Upper lobe of right lung (tissue), 1 donor: Measurements from ENCODE around the gene PRDM16. TPM values are rescaled to one million over a fixed set of nuclear protein-coding genes. Genes with fewer than 3 reads are reported as not detected.

Source experiments
- ATAC-seq: fragments of 200-7000 bp; cut with Tn5 transposase; one replicate; pipeline ENCODE4 v1.9.1; 2020; ENCODE audit warnings: mild to moderate bottlenecking, moderate library complexity
- DNase-seq: peaks from one replicate; pipeline ENCODE4 v3.0.0-alpha.2; 2020
- H3K27ac ChIP-seq: fragments of 200-600 bp; one replicate; pipeline ENCODE4 v1.8.0; 2022
- H3K27me3 ChIP-seq: fragments of 200-600 bp; one replicate; pipeline ENCODE4 v1.8.0; 2022; ENCODE audit warnings: mild to moderate bottlenecking
- H3K36me3 ChIP-seq: fragments of 200-600 bp; one replicate; pipeline ENCODE4 v1.8.0; 2022
- H3K4me1 ChIP-seq: fragments of 200-600 bp; one replicate; pipeline ENCODE4 v1.8.0; 2022
- H3K4me3 ChIP-seq: fragments of 200-600 bp; one replicate; pipeline ENCODE4 v1.8.0; 2022; ENCODE audit warnings: mild to moderate bottlenecking
- H3K9me3 ChIP-seq: fragments of 200-600 bp; one replicate; pipeline ENCODE4 v1.8.0; 2022
- intact Hi-C: fragments of 100-400 bp; cut with DNase I; formaldehyde crosslinking; loops from one replicate; pipeline ENCODE4 v1.11.0; 2022
- total RNA-seq: library from RNA; stranded (reverse); fragmentation: NEBNext Ultra II Directional; extraction: Animal tissue kit (Norgen Biotek cat#: 25700); gene quantifications from one replicate; pipeline ENCODE4 v1.2.1, GENCODE V29; 2021
- TF ChIP-seq, protein P1 (sequence below): fragments of 200-600 bp; IDR thresholded peaks from one replicate; pipeline ENCODE4 v1.8.0; 2022; ENCODE audit warnings: antibody characterized with exemption
- donor health status: DM: no; HTN: yes; CAD: no; lungs with severe emphysema.

Gene PRDM16
- total RNA-seq, 1 donor from 2014 or later: 21.0 TPM

- TF ChIP-seq, protein P1, sequence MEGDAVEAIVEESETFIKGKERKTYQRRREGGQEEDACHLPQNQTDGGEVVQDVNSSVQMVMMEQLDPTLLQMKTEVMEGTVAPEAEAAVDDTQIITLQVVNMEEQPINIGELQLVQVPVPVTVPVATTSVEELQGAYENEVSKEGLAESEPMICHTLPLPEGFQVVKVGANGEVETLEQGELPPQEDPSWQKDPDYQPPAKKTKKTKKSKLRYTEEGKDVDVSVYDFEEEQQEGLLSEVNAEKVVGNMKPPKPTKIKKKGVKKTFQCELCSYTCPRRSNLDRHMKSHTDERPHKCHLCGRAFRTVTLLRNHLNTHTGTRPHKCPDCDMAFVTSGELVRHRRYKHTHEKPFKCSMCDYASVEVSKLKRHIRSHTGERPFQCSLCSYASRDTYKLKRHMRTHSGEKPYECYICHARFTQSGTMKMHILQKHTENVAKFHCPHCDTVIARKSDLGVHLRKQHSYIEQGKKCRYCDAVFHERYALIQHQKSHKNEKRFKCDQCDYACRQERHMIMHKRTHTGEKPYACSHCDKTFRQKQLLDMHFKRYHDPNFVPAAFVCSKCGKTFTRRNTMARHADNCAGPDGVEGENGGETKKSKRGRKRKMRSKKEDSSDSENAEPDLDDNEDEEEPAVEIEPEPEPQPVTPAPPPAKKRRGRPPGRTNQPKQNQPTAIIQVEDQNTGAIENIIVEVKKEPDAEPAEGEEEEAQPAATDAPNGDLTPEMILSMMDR: no peak
- Histone ChIP-seq H3K36me3 (no peaks in the 10 kb centered on the region), H3K4me3 (no peak overlapping the region), H3K27ac (no peak overlapping the region), H3K27me3 (peaks cover 4% of the 10 kb centered on the region), H3K9me3 (no peaks in the 10 kb centered on the region), H3K4me1 (peaks cover 3% of the 10 kb centered on the region)
- no peak for DNase-seq
- intact Hi-C loops: no loop called here
- ATAC-seq: no peak
Measured at GRCh38 chr1:3227351-3227704, 158.3 kb downstream of the PRDM16 start.

DNA sequence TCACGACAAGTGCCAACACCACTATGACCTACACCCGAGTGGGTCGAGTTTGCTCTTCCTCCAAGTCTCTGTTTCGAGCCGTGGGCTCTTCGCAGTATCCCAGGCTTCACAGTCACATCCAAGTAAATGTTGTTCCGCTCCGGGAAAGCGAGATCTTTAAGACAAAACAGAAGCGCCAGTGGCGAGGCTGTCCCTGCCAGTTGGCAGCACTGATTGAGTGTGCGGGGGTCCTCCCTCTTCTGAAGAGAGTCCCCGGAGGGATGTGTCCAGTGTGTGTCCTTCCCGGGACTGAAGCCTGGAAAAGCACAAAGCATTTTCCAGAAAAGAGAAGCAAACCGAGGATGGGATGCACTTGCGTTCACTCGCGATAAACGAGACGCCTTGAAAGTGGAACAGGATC, 158.9 kb downstream of the PRDM16 start:
- ATAC-seq: no peak
- no peak for DNase-seq
- no peaks in the 10 kb centered on the region for H3K4me1 ChIP-seq
- TF ChIP-seq, protein P1: no peak
- no peak overlapping the region for H3K27ac ChIP-seq
- peaks cover 4% of the 10 kb centered on the region for H3K27me3 ChIP-seq
- no peaks in the 10 kb centered on the region for H3K36me3 ChIP-seq
- no peak overlapping the region for H3K4me3 ChIP-seq
- intact Hi-C loops: no loop called here
- no peaks in the 10 kb centered on the region for H3K9me3 ChIP-seq

DNA sequence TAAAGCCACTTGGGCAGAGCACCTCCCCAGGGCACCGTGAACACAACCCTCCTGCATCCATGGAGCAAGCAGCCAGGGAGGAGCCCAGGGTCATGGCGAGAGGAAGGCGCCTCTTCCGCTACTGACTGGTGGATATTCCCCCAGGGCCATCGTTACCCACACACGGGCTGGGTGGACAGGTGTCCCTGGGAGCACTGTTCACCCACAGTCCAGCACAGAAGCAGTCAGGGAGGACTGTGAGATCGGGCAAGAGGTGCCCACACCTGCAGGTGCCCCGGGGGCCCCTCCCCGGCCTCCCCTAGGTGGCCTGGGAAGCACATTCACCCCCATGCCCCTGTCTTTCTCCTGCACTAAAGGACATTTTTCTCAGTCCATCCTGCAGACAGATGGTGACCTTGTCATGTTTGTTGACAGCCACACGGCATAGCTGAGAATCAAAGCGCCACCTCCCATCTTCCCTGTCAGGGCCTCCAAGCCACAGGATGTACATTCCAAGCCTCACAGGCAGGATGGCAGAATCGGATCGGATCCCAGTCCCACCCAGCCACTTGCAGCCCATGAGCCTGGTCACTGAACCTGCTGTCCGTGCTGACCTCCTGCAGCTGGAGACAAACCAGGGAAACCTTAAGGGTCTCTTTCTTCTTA, 160.2 kb downstream of the PRDM16 start:
- ATAC-seq: no peak
- H3K4me1 ChIP-seq: no peaks in the 10 kb centered on the region

GRCh38 chr1:3230553-3230952, 161.6 kb downstream of the PRDM16 start:
- no peaks in the 10 kb centered on the region for H3K4me1 ChIP-seq
- no peaks in the 10 kb centered on the region for H3K9me3 ChIP-seq
- ATAC-seq (no peak), DNase-seq (no peak)
- H3K27me3 ChIP-seq: no peaks in the 10 kb centered on the region
- TF ChIP-seq, protein P1: no peak
- no peak overlapping the region for H3K4me3 ChIP-seq
- H3K27ac ChIP-seq: no peak overlapping the region
- no peaks in the 10 kb centered on the region for H3K36me3 ChIP-seq
- intact Hi-C loops: no loop called here

More for the DNA sequence above, 160.2 kb downstream of the PRDM16 start:
- TF ChIP-seq, protein P1: no peak
- peaks cover 4% of the 10 kb centered on the region for H3K27me3 ChIP-seq
- H3K9me3 ChIP-seq: no peaks in the 10 kb centered on the region
- intact Hi-C loops: no loop called here
- H3K4me3 ChIP-seq: no peak overlapping the region
- DNase-seq: no peak
- H3K27ac ChIP-seq: no peak overlapping the region
- H3K36me3 ChIP-seq: no peaks in the 10 kb centered on the region

DNA sequence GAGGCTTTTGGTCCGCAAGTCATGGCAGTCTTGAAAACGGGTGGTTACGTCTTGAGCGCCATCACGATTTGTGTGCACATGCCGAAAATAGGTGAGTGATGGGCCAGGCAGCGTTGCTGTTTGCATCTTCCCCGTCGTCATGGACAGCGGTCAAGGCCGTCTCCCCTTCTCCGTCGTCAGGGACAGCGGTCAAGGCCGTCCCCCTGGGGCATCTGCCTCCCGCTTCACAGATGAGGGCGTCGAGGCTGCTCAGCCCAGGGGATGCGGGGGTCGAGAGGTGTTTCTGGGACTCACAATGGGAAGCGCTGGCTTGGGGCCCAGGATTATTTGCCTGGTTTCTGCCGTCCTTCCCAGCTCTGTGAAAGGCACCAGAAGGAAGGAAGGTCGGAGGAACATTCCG, 162.2 kb downstream of the PRDM16 start:
- DNase-seq (no peak), ATAC-seq (no peak)
- TF ChIP-seq, protein P1: no peak

DNA sequence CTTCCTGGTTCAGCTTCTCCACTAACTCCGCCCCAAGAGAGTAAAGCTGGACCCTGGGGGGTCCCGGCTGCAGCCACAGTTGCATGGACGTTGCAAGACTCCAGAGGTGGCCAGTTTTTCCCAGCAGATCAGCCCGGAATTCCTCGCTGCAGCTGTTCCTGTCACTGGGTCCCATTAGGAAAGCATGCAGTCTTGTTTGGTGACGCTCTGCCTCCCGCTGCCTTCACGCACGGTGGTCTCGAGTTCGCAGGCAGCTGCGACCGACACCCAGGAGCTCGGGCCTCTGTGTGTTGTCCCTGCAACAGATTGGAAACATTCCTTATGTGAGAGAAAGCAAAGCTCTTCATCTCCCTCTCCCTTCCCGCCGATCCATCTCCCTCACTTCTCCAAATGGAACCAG, 162.8 kb downstream of the PRDM16 start:
- H3K4me3 ChIP-seq: no peak overlapping the region
- no peak overlapping the region for H3K27ac ChIP-seq
- DNase-seq: no peak
- H3K4me1 ChIP-seq: no peaks in the 10 kb centered on the region
- H3K27me3 ChIP-seq: no peaks in the 10 kb centered on the region
- TF ChIP-seq, protein P1: no peak
- no peaks in the 10 kb centered on the region for H3K36me3 ChIP-seq
- intact Hi-C loops: no loop called here
- ATAC-seq: no peak
- no peaks in the 10 kb centered on the region for H3K9me3 ChIP-seq

More for the DNA sequence above, 162.2 kb downstream of the PRDM16 start:
- H3K36me3 ChIP-seq: no peaks in the 10 kb centered on the region
- intact Hi-C loops: no loop called here
- no peaks in the 10 kb centered on the region for H3K4me1 ChIP-seq
- H3K27ac ChIP-seq: no peak overlapping the region
- H3K4me3 ChIP-seq: no peak overlapping the region
- no peaks in the 10 kb centered on the region for H3K9me3 ChIP-seq
- no peaks in the 10 kb centered on the region for H3K27me3 ChIP-seq
